HEK293 (cell line): ENCODE measurements around the gene LMNTD2.

Source experiments
- CTCF ChIA-PET: fragments of 350-600 bp; formaldehyde crosslinking; extraction: SDS; loops from one replicate; lab custom pipeline; 2021; ENCODE audit warnings: antibody characterized with exemption; lab: Yijun Ruan, JAX
- POLR2A ChIA-PET: fragments of 300-600 bp; formaldehyde crosslinking; extraction: SDS; loops from one replicate; lab custom pipeline; 2020; ENCODE audit warnings: antibody characterized with exemption, inconsistent platforms; lab: Yijun Ruan, JAX
- H3K27ac ChIP-seq: fragments of 200-500 bp; sonication (Bioruptor generic); 2 replicates; pipeline ENCODE4 v1.5.1; 2014; ENCODE audit warnings: low read depth, low read length, control low read depth, inconsistent platforms; ENCODE audit errors: extremely low read depth
- H3K36me3 ChIP-seq, 2 experiments: fragments of 200-500 bp in 1 of 2; sonication (Bioruptor generic) in 1 of 2; 1 replicate in 1 of 2; 2 replicates in 1 of 2; pipeline ENCODE4 v1.5.1; 2014 to 2017; ENCODE audit warnings: inconsistent platforms in 2 of 2, low read length in 2 of 2; ENCODE audit not compliant: control insufficient read depth in 2 of 2, insufficient read depth in 1 of 2
- H3K4me1 ChIP-seq: fragments of 200-500 bp; sonication (Bioruptor generic); 2 replicates; pipeline ENCODE4 v1.5.1; 2014; ENCODE audit warnings: mild to moderate bottlenecking, low read length, inconsistent platforms; ENCODE audit not compliant: control insufficient read depth, insufficient read depth
- H3K4me3 ChIP-seq: 2 replicates; pipeline ENCODE4 v1.5.1; 2011; ENCODE audit warnings: low read depth, mild to moderate bottlenecking, control low read depth, low read length, moderate library complexity
- H3K9me3 ChIP-seq: fragments of 200-500 bp; sonication (Bioruptor generic); 2 replicates; pipeline ENCODE4 v1.5.1; 2014; ENCODE audit warnings: low read depth, low read length, inconsistent platforms; ENCODE audit not compliant: control insufficient read depth, insufficient read depth
- KLF7 ChIP-seq: fragments of 450-650 bp; formaldehyde crosslinking; IDR thresholded peaks from 2 replicates; pipeline ENCODE4 v1.5.1; 2016; ENCODE audit warnings: missing biosample characterization, missing genetic modification characterization, borderline replicate concordance
- MZF1 ChIP-seq: fragments of 450-650 bp; formaldehyde crosslinking; IDR thresholded peaks from 2 replicates; pipeline ENCODE4 v1.5.1; 2017; ENCODE audit warnings: missing biosample characterization, missing genetic modification characterization, borderline replicate concordance
- SP2 ChIP-seq: fragments of 450-650 bp; formaldehyde crosslinking; IDR thresholded peaks from 2 replicates; pipeline ENCODE4 v1.5.1; 2016; ENCODE audit warnings: missing biosample characterization, missing genetic modification characterization
- TCF7L2 ChIP-seq: IDR thresholded peaks from 2 replicates; pipeline ENCODE4 v1.6.1; 2011; ENCODE audit warnings: low read depth, mild to moderate bottlenecking, inconsistent platforms, low read length, moderate library complexity, borderline replicate concordance
- ZEB2 ChIP-seq: fragments of 450-650 bp; formaldehyde crosslinking; IDR thresholded peaks from 2 replicates; pipeline ENCODE4 v1.5.1; 2016; ENCODE audit warnings: missing biosample characterization, missing genetic modification characterization
- ZNF174 ChIP-seq: fragments of 450-650 bp; formaldehyde crosslinking; IDR thresholded peaks from 2 replicates; pipeline ENCODE4 v1.5.0; 2017; ENCODE audit warnings: missing biosample characterization, mild to moderate bottlenecking, missing genetic modification characterization
- ZNF23 ChIP-seq: fragments of 450-650 bp; formaldehyde crosslinking; IDR thresholded peaks from 2 replicates; pipeline ENCODE4 v1.5.1; 2016; ENCODE audit warnings: missing biosample characterization, missing genetic modification characterization, borderline replicate concordance
- ZNF239 ChIP-seq: fragments of 450-650 bp; formaldehyde crosslinking; IDR thresholded peaks from 2 replicates; pipeline ENCODE4 v1.5.1; 2016; ENCODE audit warnings: missing biosample characterization, missing genetic modification characterization
- ZNF248 ChIP-seq: fragments of 450-650 bp; formaldehyde crosslinking; IDR thresholded peaks from 2 replicates; pipeline ENCODE4 v1.5.1; 2017; ENCODE audit warnings: missing biosample characterization, missing genetic modification characterization
- ZNF292 ChIP-seq: fragments of 450-650 bp; formaldehyde crosslinking; IDR thresholded peaks from 2 replicates; pipeline ENCODE4 v1.5.1; 2016; ENCODE audit warnings: low read depth, missing biosample characterization, missing genetic modification characterization, borderline replicate concordance
- ZNF416 ChIP-seq: fragments of 450-650 bp; formaldehyde crosslinking; IDR thresholded peaks from 2 replicates; pipeline ENCODE4 v1.5.1; 2016; ENCODE audit warnings: missing biosample characterization, missing genetic modification characterization
- ZNF555 ChIP-seq: fragments of 450-650 bp; formaldehyde crosslinking; conservative IDR thresholded peaks from 2 replicates; pipeline ENCODE4 v1.5.1; 2017; ENCODE audit warnings: missing biosample characterization, mild to moderate bottlenecking, missing genetic modification characterization, inconsistent platforms
- ZNF561 ChIP-seq: fragments of 450-650 bp; IDR thresholded peaks from 2 replicates; pipeline ENCODE4 v1.5.1; 2018; ENCODE audit warnings: missing biosample characterization, missing genetic modification characterization, borderline replicate concordance
- ZNF580 ChIP-seq: fragments of 450-650 bp; formaldehyde crosslinking; IDR thresholded peaks from 2 replicates; pipeline ENCODE4 v1.5.1; 2016; ENCODE audit warnings: missing biosample characterization, missing genetic modification characterization
- ZNF585B ChIP-seq: fragments of 450-650 bp; formaldehyde crosslinking; IDR thresholded peaks from 2 replicates; pipeline ENCODE4 v1.5.1; 2016; ENCODE audit warnings: missing biosample characterization, missing genetic modification characterization
- ZNF600 ChIP-seq: fragments of 450-650 bp; formaldehyde crosslinking; IDR thresholded peaks from 2 replicates; pipeline ENCODE4 v1.5.1; 2016; ENCODE audit warnings: missing biosample characterization, missing genetic modification characterization
- ZNF629 ChIP-seq: fragments of 450-650 bp; formaldehyde crosslinking; IDR thresholded peaks from 2 replicates; pipeline ENCODE4 v1.5.1; 2017; ENCODE audit warnings: missing biosample characterization, missing genetic modification characterization
- ZNF670 ChIP-seq: fragments of 450-650 bp; formaldehyde crosslinking; IDR thresholded peaks from 2 replicates; pipeline ENCODE4 v1.5.1; 2016; ENCODE audit warnings: missing biosample characterization, missing genetic modification characterization, low read depth
- ZNF701 ChIP-seq: fragments of 450-650 bp; formaldehyde crosslinking; IDR thresholded peaks from 2 replicates; pipeline ENCODE4 v1.5.1; 2016; ENCODE audit warnings: missing biosample characterization, missing genetic modification characterization
- TF ChIP-seq, protein P1 (sequence below): fragments of 450-650 bp; formaldehyde crosslinking; IDR thresholded peaks from 2 replicates; pipeline ENCODE4 v1.5.1; 2016; ENCODE audit warnings: missing biosample characterization, missing genetic modification characterization
- TF ChIP-seq, protein P2 (sequence below): fragments of 450-650 bp; formaldehyde crosslinking; IDR thresholded peaks from 2 replicates; pipeline ENCODE4 v1.5.1; 2016; ENCODE audit warnings: missing biosample characterization, missing genetic modification characterization
- TF ChIP-seq, protein P3 (sequence below): fragments of 450-650 bp; formaldehyde crosslinking; IDR thresholded peaks from 2 replicates; pipeline ENCODE4 v1.5.1; 2016; ENCODE audit warnings: missing biosample characterization, missing genetic modification characterization

LMNTD2 gene

GRCh38 chr11:589798-590197 is 29.3 kb upstream of the LMNTD2 start:
- no peaks in the 10 kb centered on the region for H3K4me1 ChIP-seq
- H3K36me3 ChIP-seq = peaks cover 14 to 93% of the 10 kb centered on the region in 2 experiments; a peak in 2 of 3 replicates
- H3K4me3 ChIP-seq = no peak overlapping the region
- ChIA-PET POLR2A (interaction anchor here (2.5 kb wide), 1 partner anchor 14 kb away, joined by 10 read pairs; the partner anchor contains the start of gene PHRF1), CTCF (no interaction called here)
- no peaks in the 10 kb centered on the region for H3K9me3 ChIP-seq
- 0 out of 2 replicates have a peak overlapping the region, but pooled peaks have one; percentile 5 for H3K27ac ChIP-seq
- TF ChIP-seq, protein P1, sequence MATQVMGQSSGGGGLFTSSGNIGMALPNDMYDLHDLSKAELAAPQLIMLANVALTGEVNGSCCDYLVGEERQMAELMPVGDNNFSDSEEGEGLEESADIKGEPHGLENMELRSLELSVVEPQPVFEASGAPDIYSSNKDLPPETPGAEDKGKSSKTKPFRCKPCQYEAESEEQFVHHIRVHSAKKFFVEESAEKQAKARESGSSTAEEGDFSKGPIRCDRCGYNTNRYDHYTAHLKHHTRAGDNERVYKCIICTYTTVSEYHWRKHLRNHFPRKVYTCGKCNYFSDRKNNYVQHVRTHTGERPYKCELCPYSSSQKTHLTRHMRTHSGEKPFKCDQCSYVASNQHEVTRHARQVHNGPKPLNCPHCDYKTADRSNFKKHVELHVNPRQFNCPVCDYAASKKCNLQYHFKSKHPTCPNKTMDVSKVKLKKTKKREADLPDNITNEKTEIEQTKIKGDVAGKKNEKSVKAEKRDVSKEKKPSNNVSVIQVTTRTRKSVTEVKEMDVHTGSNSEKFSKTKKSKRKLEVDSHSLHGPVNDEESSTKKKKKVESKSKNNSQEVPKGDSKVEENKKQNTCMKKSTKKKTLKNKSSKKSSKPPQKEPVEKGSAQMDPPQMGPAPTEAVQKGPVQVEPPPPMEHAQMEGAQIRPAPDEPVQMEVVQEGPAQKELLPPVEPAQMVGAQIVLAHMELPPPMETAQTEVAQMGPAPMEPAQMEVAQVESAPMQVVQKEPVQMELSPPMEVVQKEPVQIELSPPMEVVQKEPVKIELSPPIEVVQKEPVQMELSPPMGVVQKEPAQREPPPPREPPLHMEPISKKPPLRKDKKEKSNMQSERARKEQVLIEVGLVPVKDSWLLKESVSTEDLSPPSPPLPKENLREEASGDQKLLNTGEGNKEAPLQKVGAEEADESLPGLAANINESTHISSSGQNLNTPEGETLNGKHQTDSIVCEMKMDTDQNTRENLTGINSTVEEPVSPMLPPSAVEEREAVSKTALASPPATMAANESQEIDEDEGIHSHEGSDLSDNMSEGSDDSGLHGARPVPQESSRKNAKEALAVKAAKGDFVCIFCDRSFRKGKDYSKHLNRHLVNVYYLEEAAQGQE = no peak
- TF ChIP-seq MZF1 (no peak), ZNF580 (no peak), ZNF670 (tag by site-specific recombination) (no peak), ZNF585B (no peak), ZNF555 (tag by site-specific recombination) (no peak), ZNF239 (tag by site-specific recombination) (no peak), KLF7 (tag by site-specific recombination) (no peak), ZNF701 (tag by site-specific recombination) (no peak), ZEB2 (tag by site-specific recombination) (no peak), ZNF174 (tag by site-specific recombination) (no peak), ZNF561 (no peak), ZNF292 (tag by site-specific recombination) (no peak), ZNF248 (tag by site-specific recombination) (no peak)
- TF ChIP-seq, protein P2, sequence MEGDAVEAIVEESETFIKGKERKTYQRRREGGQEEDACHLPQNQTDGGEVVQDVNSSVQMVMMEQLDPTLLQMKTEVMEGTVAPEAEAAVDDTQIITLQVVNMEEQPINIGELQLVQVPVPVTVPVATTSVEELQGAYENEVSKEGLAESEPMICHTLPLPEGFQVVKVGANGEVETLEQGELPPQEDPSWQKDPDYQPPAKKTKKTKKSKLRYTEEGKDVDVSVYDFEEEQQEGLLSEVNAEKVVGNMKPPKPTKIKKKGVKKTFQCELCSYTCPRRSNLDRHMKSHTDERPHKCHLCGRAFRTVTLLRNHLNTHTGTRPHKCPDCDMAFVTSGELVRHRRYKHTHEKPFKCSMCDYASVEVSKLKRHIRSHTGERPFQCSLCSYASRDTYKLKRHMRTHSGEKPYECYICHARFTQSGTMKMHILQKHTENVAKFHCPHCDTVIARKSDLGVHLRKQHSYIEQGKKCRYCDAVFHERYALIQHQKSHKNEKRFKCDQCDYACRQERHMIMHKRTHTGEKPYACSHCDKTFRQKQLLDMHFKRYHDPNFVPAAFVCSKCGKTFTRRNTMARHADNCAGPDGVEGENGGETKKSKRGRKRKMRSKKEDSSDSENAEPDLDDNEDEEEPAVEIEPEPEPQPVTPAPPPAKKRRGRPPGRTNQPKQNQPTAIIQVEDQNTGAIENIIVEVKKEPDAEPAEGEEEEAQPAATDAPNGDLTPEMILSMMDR (tag by site-specific recombination) = no peak

DNA sequence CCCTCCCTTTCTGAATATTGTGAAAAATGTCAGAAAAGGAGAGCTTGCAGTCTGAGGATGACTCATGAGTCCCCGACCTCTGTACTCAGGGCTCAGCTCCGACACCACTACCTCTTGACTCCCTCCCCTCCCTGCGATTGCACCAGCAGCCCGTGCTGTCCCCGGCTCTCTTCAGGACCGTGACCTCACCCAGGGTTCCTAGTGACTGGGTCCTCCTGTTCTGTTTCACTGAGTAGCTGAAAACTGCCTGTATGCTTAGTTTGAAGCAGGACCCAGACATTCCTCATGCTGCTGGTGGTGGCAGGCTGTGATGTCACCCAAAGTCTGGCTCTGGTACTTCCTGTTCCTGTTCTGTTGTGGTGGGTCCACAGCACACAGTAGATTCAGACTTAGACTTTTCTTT is 27.4 kb upstream of the LMNTD2 start:
- POLR2A ChIA-PET = interaction anchor here (2.5 kb wide), 1 partner anchor 12 kb away, joined by 10 read pairs; the partner anchor contains the start of gene PHRF1
- peaks cover 18 to 91% of the 10 kb centered on the region in 2 experiments; a peak in 2 of 3 replicates for H3K36me3 ChIP-seq

More for the DNA sequence above, 27.4 kb upstream of the LMNTD2 start:
- Histone ChIP-seq H3K4me3 (no peak overlapping the region), H3K4me1 (no peaks in the 10 kb centered on the region), H3K9me3 (no peaks in the 10 kb centered on the region), H3K27ac (no peak overlapping the region)
- CTCF ChIA-PET = interaction anchor here (0.7 kb wide), 2 partner anchors 11 to 52 kb away, joined by 3 to 4 read pairs; no protein-coding TSS in a partner anchor
- TF ChIP-seq, protein P3, sequence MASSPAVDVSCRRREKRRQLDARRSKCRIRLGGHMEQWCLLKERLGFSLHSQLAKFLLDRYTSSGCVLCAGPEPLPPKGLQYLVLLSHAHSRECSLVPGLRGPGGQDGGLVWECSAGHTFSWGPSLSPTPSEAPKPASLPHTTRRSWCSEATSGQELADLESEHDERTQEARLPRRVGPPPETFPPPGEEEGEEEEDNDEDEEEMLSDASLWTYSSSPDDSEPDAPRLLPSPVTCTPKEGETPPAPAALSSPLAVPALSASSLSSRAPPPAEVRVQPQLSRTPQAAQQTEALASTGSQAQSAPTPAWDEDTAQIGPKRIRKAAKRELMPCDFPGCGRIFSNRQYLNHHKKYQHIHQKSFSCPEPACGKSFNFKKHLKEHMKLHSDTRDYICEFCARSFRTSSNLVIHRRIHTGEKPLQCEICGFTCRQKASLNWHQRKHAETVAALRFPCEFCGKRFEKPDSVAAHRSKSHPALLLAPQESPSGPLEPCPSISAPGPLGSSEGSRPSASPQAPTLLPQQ (tag by site-specific recombination) = 0 out of 2 replicates have a peak, but pooled peaks have one; percentile 32
- TF ChIP-seq TCF7L2 (no peak), ZNF23 (tag by site-specific recombination) (no peak), ZNF416 (no peak), ZNF600 (peak; percentile 81), SP2 (tag by site-specific recombination) (no peak), ZNF629 (tag by site-specific recombination) (peak; percentile 43)
- TF ChIP-seq, all 188 proteins: peak for 3
